HG03175 (cell line): ENCODE results near the gene GPR160.

Source experiments
- ATAC-seq: cut with Tn5 transposase; IDR thresholded peaks from one replicate; pipeline ENCODE4 v1.9.1; 2021; ENCODE audit warnings: mild to moderate bottlenecking, moderate library complexity; ENCODE audit not compliant: unreplicated experiment

GPR160 gene

DNA sequence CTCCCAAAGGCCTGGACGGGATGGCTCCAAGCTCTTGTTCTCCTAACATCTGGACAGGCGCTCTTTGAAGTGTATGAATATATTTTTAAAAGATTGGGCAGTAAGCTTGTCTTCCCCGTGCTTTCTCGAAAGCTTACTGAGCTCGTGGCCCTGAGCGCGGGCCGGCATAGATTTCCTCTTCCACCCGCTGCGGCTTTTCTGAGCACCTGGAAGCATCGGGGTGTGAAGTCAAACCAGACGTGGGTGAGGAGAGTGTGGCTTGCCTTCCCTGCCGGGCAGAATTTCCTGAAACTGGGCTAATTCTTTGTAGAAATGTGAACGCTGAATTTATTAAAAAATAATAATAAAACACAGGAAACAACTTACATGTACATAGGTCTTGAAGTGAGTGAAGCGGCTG lies 25.9 kb downstream of the GPR160 start:
- ATAC-seq, result no peak

DNA sequence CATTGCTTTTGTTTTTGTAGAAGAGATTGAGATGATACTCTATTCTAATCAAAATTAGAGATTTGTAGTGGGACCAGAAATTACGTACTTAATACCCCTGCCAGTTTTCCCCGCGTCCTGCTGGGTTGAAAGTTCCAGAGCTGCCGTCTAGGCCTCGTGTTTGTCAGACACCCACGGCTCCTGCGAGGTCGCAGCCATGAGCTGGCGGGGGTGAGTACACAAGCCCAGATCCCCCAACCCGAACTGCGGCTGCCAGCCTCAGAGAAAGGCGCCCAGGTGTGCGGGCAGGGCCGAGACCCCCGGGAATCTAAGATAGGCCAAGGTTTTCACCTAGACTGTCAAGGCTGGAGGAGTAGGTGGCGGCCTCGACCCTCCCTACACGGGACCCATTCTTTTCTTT lies 26.3 kb downstream of the GPR160 start:
- no peak for ATAC-seq

DNA sequence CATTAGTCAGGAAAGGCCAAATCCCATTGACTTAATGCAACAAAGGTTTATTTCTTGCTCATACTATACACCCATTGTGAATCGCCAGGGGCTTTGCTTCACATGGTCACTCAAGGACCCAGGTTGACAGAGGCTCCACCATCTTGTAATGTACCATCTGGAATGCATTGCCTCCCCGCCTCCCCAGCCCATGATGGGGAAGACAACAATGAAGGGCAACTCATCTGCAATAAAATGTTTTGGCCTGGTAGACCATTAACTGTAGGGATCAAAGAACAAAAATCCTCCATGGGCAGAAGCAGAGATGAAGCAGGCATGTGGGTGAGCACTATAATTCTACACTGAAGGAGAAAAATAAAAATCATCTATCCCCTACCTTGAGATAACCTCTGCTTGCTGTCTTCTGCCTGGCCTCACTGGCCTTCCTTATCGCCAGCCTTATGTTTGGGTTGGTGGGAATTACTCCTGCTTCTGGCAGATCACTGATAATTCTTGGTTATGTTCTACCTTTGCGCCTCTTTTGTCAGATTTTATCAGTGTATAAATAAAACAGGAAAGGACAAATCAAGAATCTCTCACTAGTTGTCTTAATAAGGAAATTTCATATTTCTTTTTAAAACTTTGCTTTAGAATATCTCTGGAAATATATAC lies 37.8 kb downstream of the GPR160 start:
- no peak for ATAC-seq

DNA sequence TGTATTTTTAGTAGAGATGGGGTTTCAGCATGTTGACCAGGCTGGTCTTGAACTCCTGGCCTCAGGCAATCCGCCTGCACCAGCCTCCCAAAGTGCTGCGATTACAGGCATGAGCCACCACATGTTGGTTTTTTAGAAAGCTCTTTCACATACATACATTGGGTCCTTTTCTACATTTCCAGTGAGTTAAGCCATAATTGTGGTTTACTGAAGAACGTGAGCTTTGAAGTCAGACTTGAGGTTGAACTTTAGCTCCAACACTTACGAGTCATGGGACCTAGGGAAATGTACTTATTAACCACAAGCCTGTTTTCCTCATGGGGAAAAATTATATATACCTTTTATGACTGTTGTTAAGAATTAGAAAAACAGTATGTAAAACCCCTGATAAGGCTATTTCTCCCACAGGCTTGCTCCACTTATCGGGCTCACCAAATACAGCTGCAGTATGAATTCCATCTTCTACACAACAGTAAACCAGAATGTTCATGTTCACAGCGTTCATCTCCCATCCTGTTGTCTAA lies 39.0 kb downstream of the GPR160 start:
- no peak for ATAC-seq

DNA sequence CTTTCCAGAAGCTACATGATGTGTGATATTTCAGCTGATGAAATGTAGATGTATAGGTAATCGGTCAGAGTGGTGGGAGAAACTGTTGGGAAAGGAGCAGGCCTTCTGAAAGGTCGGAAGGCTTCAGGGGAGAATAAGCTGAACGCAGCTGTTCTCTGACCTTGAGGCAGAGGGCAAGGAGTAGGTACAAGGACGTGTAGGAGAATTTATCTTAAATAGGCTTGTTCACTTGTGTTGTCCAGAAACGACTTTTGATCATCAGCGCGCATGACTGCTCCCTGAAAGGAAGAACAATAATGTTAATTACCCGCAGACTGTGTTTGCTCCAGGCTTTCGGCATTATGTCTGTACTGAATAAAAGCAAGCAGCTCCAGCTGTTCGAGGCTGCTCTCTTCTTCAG lies 39.6 kb downstream of the GPR160 start:
- ATAC-seq, result no peak

DNA sequence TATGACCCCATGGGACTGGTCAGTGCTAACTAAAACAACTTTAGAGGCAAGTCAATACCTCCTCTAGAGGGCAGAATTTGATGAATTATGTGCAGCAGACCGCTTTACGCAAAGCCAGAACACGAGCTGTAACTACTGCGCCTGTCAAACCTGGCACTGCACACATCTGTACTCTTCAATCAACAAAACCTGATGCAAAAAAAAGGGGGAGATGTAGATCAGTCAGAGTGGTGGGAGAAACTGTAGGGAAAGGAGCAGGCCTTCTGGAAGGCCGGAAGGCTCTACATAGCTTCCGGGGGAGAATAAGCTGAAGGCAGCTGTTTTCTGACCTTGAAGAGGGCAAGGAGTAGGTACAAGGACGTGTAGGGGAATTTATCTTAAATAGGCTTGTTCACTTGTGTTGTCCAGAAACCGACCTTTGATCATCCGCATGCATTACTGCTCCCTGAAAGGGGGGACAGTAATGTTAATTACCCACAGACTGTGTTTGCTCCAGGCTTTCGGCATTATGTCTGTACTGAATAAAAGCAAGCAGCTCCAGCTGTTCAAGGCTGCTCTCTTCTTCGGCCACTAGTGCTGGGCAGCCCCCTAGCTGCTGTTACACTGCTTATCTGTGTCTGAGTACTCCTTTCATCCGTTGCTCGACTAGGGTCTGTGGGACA lies 41.0 kb downstream of the GPR160 start:
- no peak for ATAC-seq

- ATAC-seq, result no peak
These were observed 41.9 kb downstream of the GPR160 start for GRCh38 chr3:170079536-170080165.

DNA sequence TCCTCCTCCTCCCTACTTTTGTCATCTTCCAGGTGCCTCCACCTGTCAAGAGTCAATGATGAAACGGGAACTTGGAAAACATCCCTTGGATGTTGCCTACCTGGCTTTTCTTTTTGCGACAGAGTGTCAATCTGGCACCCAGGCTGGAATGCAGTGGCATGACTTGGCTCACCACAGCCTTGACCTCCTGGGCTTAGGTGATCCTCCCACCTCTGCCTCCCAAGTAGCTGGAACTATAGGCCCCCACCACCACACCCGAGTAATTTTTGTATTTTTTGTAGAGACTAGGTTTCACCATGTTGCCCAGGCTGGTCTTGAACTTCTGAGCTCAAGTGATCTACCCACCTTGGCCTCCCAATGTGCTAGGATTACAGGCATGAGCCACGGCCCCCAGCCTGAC lies 42.8 kb downstream of the GPR160 start:
- ATAC-seq, result no peak

DNA sequence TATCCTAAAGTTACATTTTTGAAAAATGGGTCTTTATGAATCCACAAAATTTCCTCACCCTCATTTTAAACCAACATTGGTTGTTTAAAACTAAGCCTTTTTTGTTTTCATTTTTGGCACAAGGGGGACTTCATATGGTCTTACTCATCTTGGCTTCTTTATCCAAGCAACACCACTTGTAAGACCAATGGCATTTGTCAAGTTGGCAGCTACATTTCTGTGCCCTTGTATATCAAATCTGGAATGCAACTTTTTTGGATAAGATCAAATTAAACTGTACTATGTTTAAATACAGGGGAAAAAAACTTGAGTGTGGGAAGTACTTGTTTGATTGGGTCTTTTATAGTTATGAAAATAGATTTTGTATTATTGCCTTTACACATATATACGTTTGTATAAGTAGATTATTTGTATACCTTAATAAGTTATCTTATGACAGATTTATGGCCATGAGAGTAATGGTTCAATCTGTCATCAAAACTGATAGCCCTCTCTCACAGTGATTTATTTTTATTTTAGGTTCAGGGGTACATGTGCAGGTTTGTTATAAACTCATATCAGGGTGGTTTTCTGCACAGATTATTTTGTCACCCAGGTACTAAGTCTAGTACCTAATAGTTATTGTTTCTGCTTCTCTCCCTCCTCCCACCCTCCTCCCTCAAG lies 43.4 kb downstream of the GPR160 start:
- ATAC-seq, result no peak

- ATAC-seq, result no peak
These were observed 45.5 kb downstream of the GPR160 start for GRCh38 chr3:170083343-170083742.

GRCh38 chr3:170085396-170085795 lies 47.6 kb downstream of the GPR160 start:
- ATAC-seq, result no peak

DNA sequence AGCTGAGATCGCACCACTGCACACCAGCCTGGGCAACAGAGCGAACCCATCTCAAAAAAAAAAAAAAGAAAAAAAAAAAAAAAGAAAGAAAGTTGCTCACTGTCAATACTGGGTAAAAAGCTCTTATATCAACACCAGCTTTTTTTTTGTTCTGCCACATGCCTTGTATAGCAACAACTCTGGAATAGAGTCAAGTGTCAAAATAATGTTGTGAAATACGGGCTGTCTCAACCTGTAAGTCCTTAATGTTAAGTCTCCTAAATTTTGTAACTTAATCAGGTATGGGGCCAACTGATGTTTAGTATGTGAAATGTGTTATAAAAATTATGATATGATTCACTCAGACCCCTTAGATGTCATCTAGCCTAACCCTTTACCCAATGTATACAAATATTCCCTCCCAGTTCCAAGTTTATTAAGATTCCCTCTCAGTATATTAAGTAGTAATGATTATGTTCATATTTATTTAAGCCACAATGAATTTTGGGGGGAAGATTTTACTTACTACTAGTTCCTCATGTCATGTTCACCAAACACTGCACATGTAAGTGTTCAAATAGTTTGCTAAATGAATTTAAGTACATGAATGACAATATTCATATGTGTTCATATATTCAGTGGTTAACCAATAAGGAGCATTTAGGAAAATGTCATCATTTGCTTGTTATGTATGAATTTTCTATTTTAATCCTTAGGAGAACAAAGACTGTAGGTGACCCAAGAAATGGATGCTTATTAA lies 52.2 kb downstream of the GPR160 start:
- no peak for ATAC-seq

GRCh38 chr3:170090601-170090981 lies 52.8 kb downstream of the GPR160 start:
- no peak for ATAC-seq

DNA sequence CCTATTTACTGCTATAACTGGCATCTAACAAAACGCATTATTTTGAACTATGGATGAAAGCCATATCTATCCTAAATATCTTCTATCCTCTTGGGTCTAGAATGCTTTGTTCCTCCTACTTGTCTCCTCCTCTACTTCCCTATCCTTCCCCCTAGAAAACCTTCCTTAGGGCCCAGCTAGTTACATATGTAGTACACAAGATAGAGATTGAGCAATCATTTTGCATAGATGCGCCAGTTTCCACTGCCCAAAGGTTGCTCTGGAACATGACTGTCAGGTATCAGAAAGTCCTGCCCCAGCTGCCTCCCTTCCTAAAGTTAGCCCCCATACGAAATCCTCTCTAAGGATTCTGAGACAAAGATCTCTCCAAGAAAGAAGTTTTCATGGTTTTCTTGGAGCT lies 55.1 kb downstream of the GPR160 start:
- no peak for ATAC-seq

- ATAC-seq, result no peak
These were observed 58.0 kb downstream of the GPR160 start for GRCh38 chr3:170095771-170096170.

GRCh38 chr3:170096342-170096741 lies 58.5 kb downstream of the GPR160 start:
- no peak for ATAC-seq

DNA sequence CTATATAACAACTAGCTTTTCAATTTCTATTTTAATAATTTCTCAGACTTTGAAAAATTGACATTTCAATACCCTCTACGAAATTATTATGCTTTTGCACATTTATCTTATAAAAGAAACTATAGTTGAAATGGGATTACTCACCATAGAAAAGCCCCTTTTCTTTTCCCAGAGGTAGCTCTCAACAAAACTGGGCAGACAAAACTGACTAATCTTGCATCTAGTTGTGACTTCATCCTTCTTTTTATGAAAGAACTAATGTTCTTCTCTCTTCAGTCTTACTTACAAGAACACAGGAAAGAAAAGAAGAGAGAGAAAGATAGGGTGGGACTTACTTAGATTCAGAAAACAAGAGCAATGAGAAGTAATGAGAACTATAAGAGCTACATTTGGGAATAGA lies 61.0 kb downstream of the GPR160 start:
- no peak for ATAC-seq

DNA sequence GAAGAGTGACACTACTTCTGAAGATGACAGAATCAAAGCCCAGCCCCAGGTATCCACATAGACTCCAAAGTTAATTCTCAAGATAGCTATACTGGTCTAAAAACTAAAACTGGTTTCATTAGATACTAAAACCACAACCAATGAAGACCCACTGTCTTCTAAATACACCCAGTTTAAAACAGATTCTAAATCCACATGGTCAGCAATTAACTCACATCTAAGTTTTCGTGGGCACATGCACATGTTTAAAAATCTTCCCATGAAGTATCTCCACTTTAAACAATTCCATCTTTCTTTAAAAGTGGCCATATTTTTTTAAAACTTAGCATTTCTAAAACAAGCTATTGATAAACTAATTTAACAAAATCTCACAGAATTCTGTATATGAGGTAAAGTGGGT lies 63.1 kb downstream of the GPR160 start:
- no peak for ATAC-seq

DNA sequence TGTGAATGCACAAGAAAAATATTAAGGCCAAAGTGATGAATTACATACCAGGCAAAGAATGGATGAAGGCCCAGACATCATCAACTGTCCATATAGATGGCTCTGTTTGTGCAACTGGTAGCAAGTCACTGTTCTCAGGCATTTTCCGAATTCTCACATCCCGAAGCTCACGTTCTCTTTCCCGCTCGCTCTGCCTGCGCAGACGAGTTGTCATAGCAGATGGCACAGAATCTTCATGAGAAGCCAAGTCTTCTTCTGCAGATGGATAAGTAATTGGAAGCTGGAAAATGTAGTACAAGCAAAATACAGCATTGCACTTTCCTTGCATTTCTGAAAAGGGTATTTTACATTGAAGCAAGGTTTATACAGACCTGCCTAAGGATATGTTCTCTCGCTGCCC lies 64.6 kb downstream of the GPR160 start:
- no peak for ATAC-seq

GRCh38 chr3:170107941-170108340 lies 70.1 kb downstream of the GPR160 start:
- no peak for ATAC-seq

- no peak for ATAC-seq
These were observed 71.2 kb downstream of the GPR160 start for GRCh38 chr3:170108955-170109354.
